Astrocyte of the spinal cord (primary cell): ENCODE data around the gene SUPV3L1.
A peak's percentile ranks its signal among the peaks of the same experiment; 100 is the strongest.

Source experiments
- DNase-seq: peaks from one replicate; pipeline ENCODE4 v3.0.0; 2011; ENCODE audit warnings: low read depth, low spot score
- H3K4me3 ChIP-seq: 2 replicates; pipeline ENCODE4 v1.5.1; 2011; ENCODE audit warnings: low read depth, mild to moderate bottlenecking, low read length, moderate library complexity
- CTCF ChIP-seq: IDR thresholded peaks from 2 replicates; pipeline ENCODE4 v1.5.1; 2012; ENCODE audit warnings: low read depth, mild to moderate bottlenecking, low read length, inconsistent platforms
- in situ Hi-C: cut with HindIII; loops from 2 replicates; pipeline ENCODE4 v1.10.0; 2017; ENCODE audit warnings: low sequenced_read_pairs

SUPV3L1 gene

GRCh38 chr10:69218831-69219230 lies 38.8 kb downstream of the SUPV3L1 start:
- no peak overlapping the region for H3K4me3 ChIP-seq
- no peak for TF ChIP-seq CTCF
- in situ Hi-C loops, result no loop called here
- DNase-seq, result no peak

- TF ChIP-seq CTCF, result no peak
- in situ Hi-C loops, result no loop called here
- DNase-seq, result no peak
- no peak within 1 kb of the TSS for H3K4me3 ChIP-seq
These were observed 40.0 kb downstream of the SUPV3L1 start, which contains the start of gene HKDC1 for GRCh38 chr10:69220041-69220451. TSS of gene HKDC1 (plus strand) at chr10:69220332. CDS start at chr10:69220436, 104 bp downstream.

GRCh38 chr10:69220507-69220906 lies 40.5 kb downstream of the SUPV3L1 start:
- TF ChIP-seq CTCF, result no peak
- in situ Hi-C loops, result no loop called here
- no peak overlapping the region for H3K4me3 ChIP-seq
- DNase-seq, result no peak

GRCh38 chr10:69222157-69223027 lies 42.4 kb downstream of the SUPV3L1 start:
- DNase-seq, result peak; percentile 87
- in situ Hi-C loops, result no loop called here
- TF ChIP-seq CTCF, result peak; percentile 74
- H3K4me3 ChIP-seq, result no peak overlapping the region

- H3K4me3 ChIP-seq, result no peak overlapping the region
- in situ Hi-C loops, result no loop called here
- no peak for TF ChIP-seq CTCF
- DNase-seq, result no peak
These were observed 43.0 kb downstream of the SUPV3L1 start for GRCh38 chr10:69223028-69223342.

GRCh38 chr10:69224862-69225657 lies 45.0 kb downstream of the SUPV3L1 start:
- DNase-seq, result no peak
- in situ Hi-C loops, result no loop called here
- no peak for TF ChIP-seq CTCF

More at GRCh38 chr10:69224862-69225657, 45.0 kb downstream of the SUPV3L1 start:
- H3K4me3 ChIP-seq, result no peak overlapping the region
